HepG2 (cell line): Measurements from ENCODE around the gene CHEK2. TPM values are rescaled to one million over a fixed set of nuclear protein-coding genes. Genes with fewer than 3 reads are reported as not detected.
A peak's percentile ranks its signal among the peaks of the same experiment; 100 is the strongest.

ENCODE experiments used
- AHDC1 ChIP-seq: sonication (generic); formaldehyde crosslinking; IDR thresholded peaks from 2 replicates; pipeline ENCODE4 v1.5.1; 2020; ENCODE audit warnings: mild to moderate bottlenecking, missing genetic modification reagents, borderline replicate concordance
- FIP1L1 ChIP-seq: fragments of 200-400 bp; formaldehyde crosslinking; IDR thresholded peaks from 2 replicates; pipeline ENCODE4 v1.6.1; 2018; ENCODE audit warnings: low read depth, mild to moderate bottlenecking, low read length, moderate library complexity, borderline replicate concordance; ENCODE audit not compliant: insufficient read depth
- KDM1A ChIP-seq: IDR thresholded peaks from 2 replicates; pipeline ENCODE4 v1.6.1; 2016; ENCODE audit warnings: missing compliant biosample characterization
- KDM5A ChIP-seq: fragments of 200-600 bp; sonication (generic); IDR thresholded peaks from 2 replicates; pipeline ENCODE4 v1.7.0; 2018; ENCODE audit warnings: antibody characterized with exemption, mild to moderate bottlenecking, low read length, borderline replicate concordance
- NCOA1 ChIP-seq: sonication (generic); formaldehyde crosslinking; IDR thresholded peaks from 2 replicates; pipeline ENCODE4 v1.9.0; 2021; ENCODE audit warnings: missing genetic modification reagents
- SP4 ChIP-seq: sonication (generic); formaldehyde crosslinking; IDR thresholded peaks from 2 replicates; pipeline ENCODE4 v1.8.1; 2023; ENCODE audit warnings: mild to moderate bottlenecking, missing genetic modification reagents
- STAG1 ChIP-seq: sonication (generic); formaldehyde crosslinking; IDR thresholded peaks from 2 replicates; pipeline ENCODE4 v1.4.0; 2020; ENCODE audit warnings: missing genetic modification reagents
- TBP ChIP-seq: sonication (generic); formaldehyde crosslinking; IDR thresholded peaks from 2 replicates; pipeline ENCODE4 v1.5.0; 2020; ENCODE audit warnings: missing genetic modification reagents
- TOPORS ChIP-seq: sonication (generic); formaldehyde crosslinking; IDR thresholded peaks from 2 replicates; pipeline ENCODE4 v1.8.0; 2023; ENCODE audit warnings: mild to moderate bottlenecking, missing genetic modification reagents
- ZFP62 ChIP-seq: sonication (generic); formaldehyde crosslinking; IDR thresholded peaks from 2 replicates; pipeline ENCODE4 v1.4.0; 2020; ENCODE audit warnings: missing genetic modification reagents
- ZNF280D ChIP-seq: sonication (generic); formaldehyde crosslinking; IDR thresholded peaks from 2 replicates; pipeline ENCODE4 v1.5.1; 2020; ENCODE audit warnings: mild to moderate bottlenecking, missing genetic modification reagents
- ZNF563 ChIP-seq: sonication (generic); formaldehyde crosslinking; IDR thresholded peaks from 2 replicates; pipeline ENCODE4 v1.8.0; 2022; ENCODE audit warnings: mild to moderate bottlenecking, moderate library complexity, missing genetic modification reagents
- ZNF616 ChIP-seq: sonication (generic); formaldehyde crosslinking; IDR thresholded peaks from 2 replicates; pipeline ENCODE4 v1.5.0; 2020; ENCODE audit warnings: low read depth, mild to moderate bottlenecking, missing genetic modification reagents
- polyA plus RNA-seq, 8 experiments: library from polyadenylated mRNA; depleted of rRNA in 3 of 8; stranded (reverse) in 7 of 8; unstranded in 1 of 8; fragments of >200 nt; fragmentation: Illumina TruSeq in 4 of 8; extraction: Trizol in 4 of 8; gene quantifications; 2 replicates each; pipeline versions ENCODE4 v1.2.1 to v1.2.3, GENCODE V29; 2011 to 2016; ENCODE audit warnings: low read depth in 4 of 8, missing spikeins in 1 of 8, mixed read lengths in 1 of 8; ENCODE audit not compliant: insufficient read depth in 1 of 8
- total RNA-seq, 5 experiments: library from RNA; depleted of rRNA; stranded (reverse); fragments of >200 nt; fragmentation: Illumina TruSeq; extraction: Trizol; gene quantifications; 2 replicates each; pipeline ENCODE4 v1.2.3, GENCODE V29; 2016; ENCODE audit warnings: low read depth in 1 of 5
- TF ChIP-seq, protein P1 (sequence below): sonication (generic); formaldehyde crosslinking; IDR thresholded peaks from 2 replicates; pipeline ENCODE4 v1.4.0; 2020; ENCODE audit warnings: missing genetic modification reagents, mild to moderate bottlenecking, borderline replicate concordance
- TF ChIP-seq, protein P2 (sequence below): sonication (generic); formaldehyde crosslinking; IDR thresholded peaks from 2 replicates; pipeline ENCODE4 v1.4.0; 2020; ENCODE audit warnings: mild to moderate bottlenecking, missing genetic modification reagents, borderline replicate concordance

CHEK2 gene
- total and polyA plus RNA-seq, 2 of the 13 experiments (the other 11 are each of a cell fraction or from before 2014, with no cell fraction given) = 27.0 to 40.5 TPM

DNA sequence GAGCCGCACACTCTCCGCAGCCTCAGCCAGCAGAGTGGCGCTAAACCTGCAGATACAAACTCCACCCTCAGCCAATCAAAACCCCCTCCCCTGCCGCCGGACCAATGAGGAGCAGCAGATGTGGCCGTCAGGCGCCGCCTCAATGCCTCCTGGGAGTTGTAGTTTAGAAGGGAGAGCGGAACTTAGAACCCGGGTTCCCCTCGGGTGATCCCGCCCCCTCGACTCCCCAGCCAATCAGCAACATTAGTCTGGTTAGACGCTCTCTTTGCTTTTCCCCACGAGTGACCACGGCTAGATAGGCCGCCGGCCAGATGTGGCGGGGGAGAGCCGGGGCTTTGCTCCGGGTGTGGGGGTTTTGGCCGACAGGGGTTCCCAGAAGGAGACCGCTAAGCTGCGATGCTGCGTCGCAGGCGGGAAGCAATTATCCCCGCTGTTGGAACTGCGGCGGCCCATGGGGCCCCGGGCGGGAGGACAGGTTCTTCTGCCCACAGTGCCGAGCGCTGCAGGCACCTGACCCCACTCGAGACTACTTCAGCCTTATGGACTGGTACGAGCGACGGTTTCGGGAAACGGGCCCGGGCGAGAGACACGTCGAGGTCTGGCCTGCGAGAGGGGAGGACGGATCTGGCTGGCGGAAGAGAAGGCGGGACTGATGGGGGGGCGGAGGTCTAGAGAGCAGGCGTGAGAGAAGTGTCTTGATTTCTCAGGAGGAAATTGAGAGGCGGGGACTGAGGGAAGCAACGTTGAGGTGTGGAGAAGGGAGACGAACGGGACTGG is at the start of gene CHEK2, which contains the start of gene HSCB (continued):
- TF ChIP-seq ZNF280D (CRISPR knock-in tag) = no peak
- TF ChIP-seq SP4 (CRISPR knock-in tag) = peak; percentile 73
- no peak for TF ChIP-seq ZFP62 (CRISPR knock-in tag)
- TF ChIP-seq TBP = no peak
- TF ChIP-seq KDM5A = peak; percentile 91
- TF ChIP-seq AHDC1 = no peak
- 0 out of 2 replicates have a peak, but pooled peaks have one; percentile 51 for TF ChIP-seq TOPORS (CRISPR knock-in tag)
- no peak for TF ChIP-seq NCOA1 (CRISPR knock-in tag)
- TF ChIP-seq, protein P1, sequence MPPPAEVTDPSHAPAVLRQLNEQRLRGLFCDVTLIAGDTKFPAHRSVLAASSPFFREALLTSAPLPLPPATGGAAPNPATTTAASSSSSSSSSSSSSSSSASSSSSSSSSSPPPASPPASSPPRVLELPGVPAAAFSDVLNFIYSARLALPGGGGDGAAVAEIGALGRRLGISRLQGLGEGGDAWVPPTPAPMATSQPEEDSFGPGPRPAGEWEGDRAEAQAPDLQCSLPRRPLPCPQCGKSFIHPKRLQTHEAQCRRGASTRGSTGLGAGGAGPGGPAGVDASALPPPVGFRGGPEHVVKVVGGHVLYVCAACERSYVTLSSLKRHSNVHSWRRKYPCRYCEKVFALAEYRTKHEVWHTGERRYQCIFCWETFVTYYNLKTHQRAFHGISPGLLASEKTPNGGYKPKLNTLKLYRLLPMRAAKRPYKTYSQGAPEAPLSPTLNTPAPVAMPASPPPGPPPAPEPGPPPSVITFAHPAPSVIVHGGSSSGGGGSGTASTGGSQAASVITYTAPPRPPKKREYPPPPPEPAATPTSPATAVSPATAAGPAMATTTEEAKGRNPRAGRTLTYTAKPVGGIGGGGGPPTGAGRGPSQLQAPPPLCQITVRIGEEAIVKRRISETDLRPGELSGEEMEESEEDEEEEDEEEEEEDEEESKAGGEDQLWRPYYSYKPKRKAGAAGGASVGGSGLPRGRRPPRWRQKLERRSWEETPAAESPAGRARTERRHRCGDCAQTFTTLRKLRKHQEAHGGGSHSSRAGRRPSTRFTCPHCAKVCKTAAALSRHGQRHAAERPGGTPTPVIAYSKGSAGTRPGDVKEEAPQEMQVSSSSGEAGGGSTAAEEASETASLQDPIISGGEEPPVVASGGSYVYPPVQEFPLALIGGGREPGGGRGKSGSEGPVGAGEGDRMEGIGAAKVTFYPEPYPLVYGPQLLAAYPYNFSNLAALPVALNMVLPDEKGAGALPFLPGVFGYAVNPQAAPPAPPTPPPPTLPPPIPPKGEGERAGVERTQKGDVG (CRISPR knock-in tag) = peak; percentile 79
- TF ChIP-seq ZNF616 (CRISPR knock-in tag) = peak; percentile 70
- TF ChIP-seq, protein P2, sequence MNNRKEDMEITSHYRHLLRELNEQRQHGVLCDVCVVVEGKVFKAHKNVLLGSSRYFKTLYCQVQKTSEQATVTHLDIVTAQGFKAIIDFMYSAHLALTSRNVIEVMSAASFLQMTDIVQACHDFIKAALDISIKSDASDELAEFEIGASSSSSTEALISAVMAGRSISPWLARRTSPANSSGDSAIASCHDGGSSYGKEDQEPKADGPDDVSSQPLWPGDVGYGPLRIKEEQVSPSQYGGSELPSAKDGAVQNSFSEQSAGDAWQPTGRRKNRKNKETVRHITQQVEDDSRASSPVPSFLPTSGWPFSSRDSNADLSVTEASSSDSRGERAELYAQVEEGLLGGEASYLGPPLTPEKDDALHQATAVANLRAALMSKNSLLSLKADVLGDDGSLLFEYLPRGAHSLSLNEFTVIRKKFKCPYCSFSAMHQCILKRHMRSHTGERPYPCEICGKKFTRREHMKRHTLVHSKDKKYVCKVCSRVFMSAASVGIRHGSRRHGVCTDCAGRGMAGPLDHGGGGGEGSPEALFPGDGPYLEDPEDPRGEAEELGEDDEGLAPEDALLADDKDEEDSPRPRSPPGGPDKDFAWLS (CRISPR knock-in tag) = no peak
- no peak for TF ChIP-seq STAG1 (CRISPR knock-in tag)
- peak; percentile 69; the same call in 1 of the 2 replicates for TF ChIP-seq ZNF563
- TF ChIP-seq FIP1L1 = no peak
- TF ChIP-seq KDM1A (CRISPR knock-in tag) = no peak
